A549 (cell line): Measurements from ENCODE around the gene RHBDD3. TPM values are rescaled to one million over a fixed set of nuclear protein-coding genes. Genes with fewer than 3 reads are reported as not detected.
A peak's percentile ranks its signal among the peaks of the same experiment; 100 is the strongest.

Experiments
- ATAC-seq, 2 experiments: fragments of 200-7000 bp in 1 of 2; fragments of >200 bp in 1 of 2; cut with Nextera tagmentation in 1 of 2; cut with Tn5 transposase in 1 of 2; 3 replicates each; pipeline versions ENCODE4 v1.8.0 to v1.9.1; 2018 to 2020; ENCODE audit warnings: mild to moderate bottlenecking in 1 of 2, moderate library complexity in 1 of 2
- CTCF ChIA-PET: fragments of 300-600 bp; sonication (Branson Sonifier 250); formaldehyde crosslinking; extraction: SDS; loops from one replicate; lab custom pipeline; 2021; ENCODE audit warnings: antibody characterized with exemption, inconsistent platforms; lab: Yijun Ruan, JAX
- POLR2A ChIA-PET: fragments of 350-600 bp; formaldehyde crosslinking; extraction: SDS; loops from one replicate; lab custom pipeline; 2021; ENCODE audit warnings: antibody characterized with exemption, inconsistent platforms; lab: Yijun Ruan, JAX
- DNase-seq, 2 experiments: peaks; one replicate each; pipeline versions ENCODE4 v3.0.0 to v3.0.0-alpha.2; 2011 to 2016; ENCODE audit warnings: low read depth in 1 of 2, low spot score in 1 of 2
- FAIRE-seq: peaks from 2 replicates; lab custom pipeline; 2011; peaks lifted over from hg19 to GRCh38; lab: Jason Lieb, UNC
- H3K27ac ChIP-seq, 2 experiments: fragments of >200 bp; sonication (Bioruptor Twin); formaldehyde crosslinking; 3 replicates each; pipeline ENCODE4 v1.5.1; 2016 to 2017
- H3K4me1 ChIP-seq: fragments of >200 bp; sonication (Bioruptor Twin); formaldehyde crosslinking; 3 replicates; pipeline ENCODE4 v1.6.1; 2016
- H3K4me2 ChIP-seq: fragments of >200 bp; sonication (Bioruptor Twin); formaldehyde crosslinking; 3 replicates; pipeline ENCODE4 v1.6.1; 2016
- H3K4me3 ChIP-seq: fragments of >200 bp; sonication (Bioruptor Twin); formaldehyde crosslinking; 3 replicates; pipeline ENCODE4 v1.5.1; 2016
- H3K9me3 ChIP-seq: fragments of >200 bp; sonication (Bioruptor Twin); formaldehyde crosslinking; 3 replicates; pipeline ENCODE4 v1.6.1; 2016
- ATOH8 ChIP-seq: fragments of 250-450 bp; sonication (Bioruptor Pico); IDR thresholded peaks from 2 replicates; pipeline ENCODE4 v1.5.0; 2020; ENCODE audit warnings: low read depth, mild to moderate bottlenecking, moderate library complexity
- BCL3 ChIP-seq: fragments of >200 bp; sonication (Bioruptor Twin); formaldehyde crosslinking; IDR thresholded peaks from 3 replicates; pipeline ENCODE4 v1.6.1; 2016
- BHLHE40 ChIP-seq: IDR thresholded peaks from 2 replicates; pipeline ENCODE4 v1.6.1; 2012; ENCODE audit warnings: low read depth, low read length, inconsistent platforms
- EHF ChIP-seq: fragments of 250-450 bp; sonication (Bioruptor Pico); IDR thresholded peaks from 2 replicates; pipeline ENCODE4 v1.5.0; 2020; ENCODE audit warnings: mild to moderate bottlenecking
- ELK1 ChIP-seq: fragments of 150-350 bp; IDR thresholded peaks from 2 replicates; pipeline ENCODE4 v1.6.1; 2014; ENCODE audit warnings: low read depth, mild to moderate bottlenecking, low read length
- EP300 ChIP-seq, 2 experiments: fragments of >200 bp; sonication (Bioruptor Twin); formaldehyde crosslinking; IDR thresholded peaks; 2 replicates in 1 of 2; 3 replicates in 1 of 2; pipeline ENCODE4 v1.6.1; 2016 to 2017
- FOSB ChIP-seq: fragments of 250-450 bp; sonication (Bioruptor Pico); IDR thresholded peaks from 2 replicates; pipeline ENCODE4 v1.5.0; 2020; ENCODE audit warnings: mild to moderate bottlenecking, moderate library complexity
- FOXS1 ChIP-seq: fragments of 250-450 bp; sonication (Bioruptor Pico); IDR thresholded peaks from 2 replicates; pipeline ENCODE4 v1.5.0; 2020; ENCODE audit warnings: mild to moderate bottlenecking, moderate library complexity
- HDAC2 ChIP-seq: fragments of 200-600 bp; sonication (generic); IDR thresholded peaks from 2 replicates; pipeline ENCODE4 v1.6.1; 2016
- HES2 ChIP-seq: fragments of >200 bp; sonication (Bioruptor Twin); formaldehyde crosslinking; IDR thresholded peaks from 2 replicates; pipeline ENCODE4 v1.6.1; 2016
- HOXA7 ChIP-seq: fragments of 250-450 bp; sonication (Bioruptor Pico); IDR thresholded peaks from 2 replicates; pipeline ENCODE4 v1.5.0; 2020; ENCODE audit warnings: mild to moderate bottlenecking, moderate library complexity
- HOXB5 ChIP-seq: fragments of 250-450 bp; sonication (Bioruptor Pico); IDR thresholded peaks from 2 replicates; pipeline ENCODE4 v1.5.0; 2020; ENCODE audit warnings: mild to moderate bottlenecking, moderate library complexity
- KDM1A ChIP-seq: fragments of 200-600 bp; sonication (generic); IDR thresholded peaks from 2 replicates; pipeline ENCODE4 v1.6.1; 2016; ENCODE audit warnings: low read depth, mild to moderate bottlenecking
- KDM5A ChIP-seq: fragments of 200-600 bp; sonication (generic); IDR thresholded peaks from 2 replicates; pipeline ENCODE4 v1.6.1; 2016; ENCODE audit warnings: antibody characterized with exemption, mild to moderate bottlenecking
- MAZ ChIP-seq: fragments of 150-350 bp; IDR thresholded peaks from 2 replicates; pipeline ENCODE4 v1.6.1; 2014; ENCODE audit warnings: antibody characterized with exemption, low read depth, low read length, borderline replicate concordance
- MYC ChIP-seq: IDR thresholded peaks from 2 replicates; pipeline ENCODE4 v1.6.1; 2012; ENCODE audit warnings: mild to moderate bottlenecking, inconsistent platforms, low read length, improper control_type of control experiment, borderline replicate concordance
- NFE2L2 ChIP-seq: fragments of 150-350 bp; conservative IDR thresholded peaks from 2 replicates; pipeline ENCODE4 v1.6.1; 2014; ENCODE audit warnings: low read length
- NR3C1 ChIP-seq: fragments of >200 bp; sonication (Bioruptor Twin); formaldehyde crosslinking; IDR thresholded peaks from 3 replicates; pipeline ENCODE4 v1.6.1; 2017
- PBX3 ChIP-seq: IDR thresholded peaks from 2 replicates; pipeline ENCODE4 v1.6.1; 2012
- PHF8 ChIP-seq: fragments of 200-600 bp; sonication (generic); IDR thresholded peaks from 2 replicates; pipeline ENCODE4 v1.6.1; 2016; ENCODE audit warnings: low read depth, mild to moderate bottlenecking, antibody characterized with exemption, moderate library complexity, borderline replicate concordance
- POLR2A ChIP-seq: IDR thresholded peaks from 2 replicates; pipeline ENCODE4 v1.6.1; 2012; ENCODE audit warnings: mild to moderate bottlenecking, low read length
- RNF2 ChIP-seq: fragments of 200-600 bp; sonication (generic); IDR thresholded peaks from 2 replicates; pipeline ENCODE4 v1.6.1; 2016; ENCODE audit warnings: low read depth, mild to moderate bottlenecking, antibody characterized with exemption, moderate library complexity, borderline replicate concordance
- SMC3 ChIP-seq: fragments of >200 bp; sonication (Bioruptor Twin); formaldehyde crosslinking; IDR thresholded peaks from 3 replicates; pipeline ENCODE4 v1.6.1; 2018; ENCODE audit warnings: inconsistent platforms
- SREBF2 ChIP-seq: fragments of 450-650 bp; IDR thresholded peaks from 2 replicates; pipeline ENCODE4 v1.6.1; 2014; ENCODE audit warnings: mild to moderate bottlenecking, moderate library complexity
- TP53 ChIP-seq: fragments of 250-450 bp; sonication (Bioruptor Pico); IDR thresholded peaks from 2 replicates; pipeline ENCODE4 v1.5.0; 2021; ENCODE audit warnings: mild to moderate bottlenecking, moderate library complexity
- USF2 ChIP-seq: fragments of 450-650 bp; IDR thresholded peaks from 2 replicates; pipeline ENCODE4 v1.6.1; 2014; ENCODE audit warnings: antibody characterized with exemption
- ZSCAN20 ChIP-seq: fragments of 250-450 bp; sonication (Bioruptor Pico); IDR thresholded peaks from 2 replicates; pipeline ENCODE4 v1.8.0; 2022; ENCODE audit warnings: mild to moderate bottlenecking, moderate library complexity
- WGBS: methylation state at CpG from one replicate; pipeline ENCODE4 v1.1.6; 2017; ENCODE audit errors: missing lambda C conversion rate; 5-methylcytosine and 5-hydroxymethylcytosine counted together
- polyA plus RNA-seq, 4 experiments: library from polyadenylated mRNA; depleted of rRNA in 3 of 4; stranded (reverse); fragments of >200 nt; fragmentation: RNase III in 1 of 4; extraction: RNeasy Plus Mini Kit Qiagen cat#74134 plus additional on column Dnase treatment in 1 of 4; gene quantifications; 2 replicates in 3 of 4; 3 replicates in 1 of 4; pipeline ENCODE4 v1.2.3, GENCODE V29; 2011 to 2017

The RHBDD3 gene
- polyA plus RNA-seq, 2 of the 4 experiments (the other 2 are of a cell fraction): 10.2 to 20.8 TPM

- TF ChIP-seq FOSB (CRISPR knock-in tag) (no peak), HOXB5 (no peak), EHF (CRISPR knock-in tag) (no peak), SREBF2 (no peak), HOXA7 (no peak), PHF8 (peak; percentile 18; the same call in 1 of the 2 replicates), POLR2A (no peak)
These were observed 38.5 kb upstream of the RHBDD3 start, which contains the start of gene GAS2L1 (continued) for GRCh38 chr22:29306175-29306834.

GRCh38 chr22:29305836-29306174, 38.0 kb upstream of the RHBDD3 start:
- Histone ChIP-seq H3K4me1 (peaks cover 41% of the 10 kb centered on the region), H3K4me2 (peak overlapping the region; percentile 94), H3K27ac (peak overlapping the region; percentile 96 to 98), H3K9me3 (no peaks in the 10 kb centered on the region), H3K4me3 (peak overlapping the region; percentile 80)
- 35% methylated on average over 3 of the region's 7 CpGs for WGBS
- ATAC-seq: peak; percentile 0 to 1; a peak in 3 of 6 replicates
- DNase-seq: no peak
- FAIRE-seq: no peak
- CTCF ChIA-PET: interaction anchor here (0.6 to 5.6 kb wide), 15 partner anchors 8 to 58 kb away, joined by 3 to 40 read pairs (median 4); no protein-coding TSS in a partner anchor
- no peak for TF ChIP-seq TP53 (CRISPR knock-in tag)
- TF ChIP-seq HOXA7: no peak
- no peak for TF ChIP-seq ATOH8 (CRISPR knock-in tag)
- no peak for TF ChIP-seq MYC
- TF ChIP-seq RNF2: no peak
- TF ChIP-seq PHF8: no peak
- TF ChIP-seq HOXB5: no peak
- no peak for TF ChIP-seq BCL3
- TF ChIP-seq ZSCAN20 (CRISPR knock-in tag): no peak
- TF ChIP-seq NFE2L2: no peak
- no peak for TF ChIP-seq HES2
- TF ChIP-seq HDAC2: no peak
- no peak for TF ChIP-seq PBX3
- TF ChIP-seq FOXS1 (CRISPR knock-in tag): no peak
- POLR2A ChIA-PET: interaction anchor here (1.4 kb wide), 1 partner anchor 37 kb away, joined by 4 read pairs; the partner anchor contains the start of gene EWSR1

GRCh38 chr22:29302681-29303465, 35.1 kb upstream of the RHBDD3 start:
- POLR2A ChIA-PET: no interaction called here
- FAIRE-seq: no peak
- TF ChIP-seq ZSCAN20 (CRISPR knock-in tag): no peak
- no peak for TF ChIP-seq NFE2L2
- no peak for TF ChIP-seq USF2
- TF ChIP-seq SMC3: no peak
- TF ChIP-seq RNF2: no peak
- no peak for TF ChIP-seq MYC
- TF ChIP-seq EP300 (IDR thresholded peaks at IDR 0.05): no peak
- TF ChIP-seq NR3C1: no peak
- no peak for TF ChIP-seq KDM1A
- no peak for TF ChIP-seq KDM5A
- no peak for TF ChIP-seq MAZ
- TF ChIP-seq BHLHE40: no peak
- no peak for TF ChIP-seq BCL3
- no peak for TF ChIP-seq ELK1

More at GRCh38 chr22:29302681-29303465, 35.1 kb upstream of the RHBDD3 start:
- WGBS: 67% methylated on average over 9 of the region's 13 CpGs
- ATAC-seq: peak; percentile 0 to 5; a peak in 2 of 6 replicates
- no peak overlapping the region for H3K4me2 ChIP-seq
- peaks cover 15% of the 10 kb centered on the region for H3K4me1 ChIP-seq
- peak overlapping the region in 1 of 2 experiments; percentile 50; a peak in 2 of 6 replicates for H3K27ac ChIP-seq
- no peak for DNase-seq
- H3K9me3 ChIP-seq: no peaks in the 10 kb centered on the region
- CTCF ChIA-PET: interaction anchor here (0.7 to 5.6 kb wide), 6 partner anchors 10 to 57 kb away, joined by 3 to 40 read pairs (median 3); no protein-coding TSS in a partner anchor
- H3K4me3 ChIP-seq: no peak overlapping the region
